EH (cell line): ENCODE results near the gene VSTM2B.
"Not testable (repeated sequence)": the region's sequence is repeated elsewhere in the genome, so short reads cannot be mapped to it uniquely, and the experiment has no call there.

Experiments
- DNase-seq: peaks from one replicate; pipeline ENCODE4 v3.0.0-alpha.2; 2015; ENCODE audit warnings: low read depth

Gene VSTM2B

DNA sequence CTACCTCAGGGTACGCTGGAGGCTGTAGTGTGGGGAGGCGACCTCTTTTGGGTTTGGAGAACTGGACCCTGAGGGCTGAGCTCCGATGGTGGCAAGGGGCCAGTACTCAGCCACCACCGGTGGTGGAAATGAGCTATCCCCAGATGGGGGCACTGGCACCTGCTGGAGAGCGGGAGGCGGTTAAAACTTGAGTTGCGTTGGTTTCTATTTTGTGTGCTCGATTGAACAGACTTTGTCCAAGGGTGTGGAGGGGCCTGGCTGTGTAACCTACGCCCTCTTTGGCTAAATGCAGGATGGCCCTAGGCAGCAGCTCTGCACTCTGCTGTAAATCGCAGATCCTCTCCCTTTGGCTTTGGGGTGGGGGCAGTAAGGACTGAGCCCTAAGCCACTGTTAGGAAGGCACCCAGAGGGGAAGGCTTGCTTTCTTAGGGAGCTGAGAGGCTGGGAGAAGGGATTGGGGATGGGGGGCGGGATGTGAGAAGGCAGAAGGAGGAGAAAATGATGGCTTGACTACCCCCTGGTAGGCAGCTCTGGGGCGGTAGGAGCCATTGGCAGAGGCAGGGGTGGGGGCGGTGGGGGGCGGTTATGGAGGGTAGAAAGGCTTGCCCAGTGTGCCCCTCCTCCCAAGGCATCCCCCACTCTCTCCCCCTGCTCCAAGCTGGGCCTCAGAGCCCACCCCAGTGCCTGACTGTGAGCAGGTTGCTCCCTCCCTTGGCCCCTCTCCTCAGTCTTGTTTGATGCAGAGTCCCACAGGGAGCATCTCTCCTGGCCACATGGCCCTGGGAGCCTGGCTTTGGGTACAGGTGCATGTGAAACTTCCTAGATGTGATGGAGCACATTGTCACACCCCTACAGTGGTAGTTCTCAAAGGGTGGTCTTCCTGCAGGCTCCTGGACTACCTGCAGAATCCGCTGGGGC is 5.0 kb downstream of the VSTM2B start:
- no peak for DNase-seq

DNA sequence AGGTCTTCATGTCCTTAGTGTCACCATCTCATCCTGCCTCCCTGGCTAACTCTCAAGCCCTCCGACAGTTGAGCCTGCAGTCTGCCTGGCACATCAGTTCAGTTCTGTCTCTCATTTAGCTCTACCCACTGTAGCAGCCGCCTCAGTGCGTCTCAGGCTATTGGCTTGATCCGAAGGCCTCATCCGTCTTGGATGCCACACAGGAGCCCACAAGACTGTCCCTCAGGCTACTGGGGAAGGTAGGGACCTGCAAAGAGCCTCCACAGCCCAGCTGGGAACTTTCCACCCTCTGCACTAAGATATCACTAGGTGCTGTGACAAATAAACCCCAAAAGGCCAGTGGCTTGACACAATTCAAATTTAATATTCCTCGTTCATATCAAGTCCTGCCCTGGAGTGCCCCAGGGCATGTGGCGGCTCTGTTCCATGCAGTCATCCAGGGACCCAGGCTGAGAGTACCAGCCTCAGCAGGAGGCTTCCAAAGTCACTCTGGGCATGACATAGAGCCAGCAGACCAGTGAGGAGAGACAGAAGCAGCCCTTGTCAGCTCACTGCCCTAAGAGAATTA is 5.7 kb downstream of the VSTM2B start:
- no peak for DNase-seq

DNA sequence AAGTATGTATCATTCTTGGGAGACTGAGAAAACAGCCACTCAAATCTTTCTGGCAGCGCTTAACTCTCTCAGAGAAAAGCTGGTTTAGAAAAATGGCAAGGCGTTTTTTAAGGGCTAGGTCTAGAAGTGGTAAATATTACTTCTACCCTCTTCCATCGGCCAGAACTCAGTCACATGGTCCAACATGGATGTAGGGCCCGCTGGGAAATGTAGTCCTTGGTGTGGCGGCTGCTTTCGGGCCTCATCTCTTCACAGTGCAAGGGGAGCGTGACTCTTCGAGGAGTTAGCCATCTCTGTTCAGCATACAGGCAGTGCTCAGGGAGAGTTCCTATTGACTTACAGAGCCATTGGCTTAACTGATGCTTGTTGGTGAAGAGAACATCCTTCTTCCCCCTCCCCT is 6.3 kb downstream of the VSTM2B start:
- DNase-seq: no peak

DNA sequence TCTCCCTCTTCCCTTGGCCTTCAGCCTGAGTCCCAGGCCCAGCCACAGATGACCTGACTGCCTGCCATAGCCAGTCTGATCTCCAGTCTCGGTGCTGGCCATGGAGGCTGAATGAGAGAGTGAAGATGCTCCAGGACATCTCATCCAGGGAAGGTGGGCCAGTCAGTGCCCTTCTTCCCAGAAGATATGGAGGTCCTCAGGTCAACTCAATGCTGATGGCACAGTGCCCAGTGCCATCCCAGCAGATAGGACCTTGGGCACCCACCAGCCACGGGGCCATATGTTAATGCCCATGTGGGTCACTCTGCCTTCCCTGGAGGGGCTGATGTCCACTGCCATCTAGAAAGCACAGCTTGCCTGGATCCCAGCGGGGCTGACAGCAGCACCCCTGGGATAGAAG is 7.2 kb downstream of the VSTM2B start:
- DNase-seq: no peak

DNA sequence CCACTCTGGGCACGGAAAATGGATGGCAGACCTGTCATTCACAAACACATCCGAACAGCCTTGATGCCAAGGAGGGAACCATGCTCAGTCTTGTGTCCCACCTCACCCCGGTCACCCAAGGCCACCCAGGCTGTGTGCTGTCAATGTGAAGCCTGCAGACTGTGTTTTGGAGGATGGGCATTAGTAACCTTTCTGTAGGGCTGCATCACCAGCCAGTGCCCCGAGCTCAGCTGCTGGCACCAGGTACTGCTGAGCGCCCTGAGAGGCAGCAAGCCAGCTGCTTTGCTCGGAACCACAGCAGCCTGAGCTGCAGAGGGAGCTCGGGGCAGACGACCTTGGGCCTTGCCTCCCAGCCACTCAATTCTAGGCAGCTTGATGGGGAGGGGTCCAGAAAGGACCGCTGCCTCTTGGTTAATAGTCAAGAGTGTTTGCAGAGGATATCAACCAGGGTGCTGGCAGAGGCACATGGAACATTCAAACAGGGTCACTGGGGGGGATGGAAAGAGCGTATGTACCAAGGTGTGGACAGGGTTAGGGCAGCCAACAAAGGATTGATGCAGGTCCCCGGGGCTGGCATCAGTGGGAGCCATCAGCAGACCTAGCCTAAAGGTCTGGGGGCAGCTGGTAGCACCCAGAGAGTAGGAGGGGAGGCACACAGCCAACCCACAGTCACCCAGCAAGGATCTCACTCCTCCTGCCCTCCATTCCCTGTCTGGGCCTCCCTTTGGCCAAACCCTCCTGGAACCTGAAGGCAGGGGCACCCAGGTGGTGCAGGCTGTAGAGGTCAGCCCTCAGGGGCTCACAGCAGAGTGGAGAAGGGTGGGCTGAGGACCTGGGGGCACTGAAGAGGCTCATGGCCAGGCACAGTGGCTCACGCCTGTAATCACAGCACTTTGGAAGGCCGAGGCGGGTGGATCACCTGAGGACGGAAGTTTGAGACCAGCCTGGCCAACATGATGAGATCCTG is 8.1 kb downstream of the VSTM2B start:
- DNase-seq: no peak

DNA sequence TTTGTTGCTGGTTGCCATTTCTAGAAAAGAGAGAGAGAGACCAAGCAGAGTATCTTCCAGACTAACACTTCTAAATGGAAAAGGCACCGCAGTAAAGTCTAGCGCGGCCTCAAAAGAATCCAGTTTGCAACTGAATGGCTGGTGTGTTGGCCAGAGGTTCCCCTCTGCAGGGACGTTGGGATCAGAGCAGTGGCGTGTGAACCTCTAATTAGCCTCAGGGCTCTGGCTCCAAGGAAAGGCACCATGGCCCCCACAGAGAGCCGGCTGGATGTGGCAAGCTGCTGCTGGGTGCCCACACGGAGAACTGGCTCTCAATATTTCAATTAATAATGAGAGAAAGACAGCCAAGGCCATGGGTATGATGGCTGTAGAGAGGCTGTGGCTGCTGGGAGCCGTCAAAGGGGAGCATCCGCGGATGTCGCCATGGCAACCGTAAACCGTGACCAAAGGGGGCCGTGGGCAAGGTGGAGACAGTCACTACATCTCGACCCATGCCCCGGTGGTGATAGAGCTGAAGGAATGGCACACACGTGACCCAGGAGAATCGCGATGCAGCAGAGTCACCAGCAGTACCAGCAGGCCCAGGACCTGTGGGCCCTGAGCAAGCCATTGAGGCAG is 9.5 kb downstream of the VSTM2B start:
- DNase-seq: no peak

DNA sequence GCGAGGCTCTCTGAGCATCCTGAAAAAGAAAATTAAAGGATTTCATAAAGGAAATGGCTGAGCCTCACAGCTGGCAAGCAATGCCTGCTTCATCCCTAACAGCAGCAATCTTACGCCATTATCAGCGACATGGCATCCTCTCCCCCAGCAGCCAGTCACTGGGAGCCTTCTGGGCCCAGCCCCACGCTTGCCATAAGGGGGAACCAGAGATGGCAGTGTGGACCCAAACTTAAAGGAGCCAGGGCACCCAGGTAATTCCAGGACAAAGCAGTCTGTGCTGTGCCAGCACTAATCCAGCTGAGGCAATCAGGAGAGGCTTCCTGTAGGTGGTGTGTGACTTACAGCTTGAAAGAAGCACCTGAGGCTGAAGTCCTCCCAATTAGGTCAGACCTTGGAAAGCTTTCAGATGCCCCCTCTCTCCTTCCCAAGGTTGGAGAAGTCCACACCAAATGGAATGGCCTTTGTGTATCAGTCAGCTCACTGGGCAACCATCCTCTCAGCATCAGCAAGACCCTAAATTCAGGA is 10.3 kb downstream of the VSTM2B start:
- no peak for DNase-seq

DNA sequence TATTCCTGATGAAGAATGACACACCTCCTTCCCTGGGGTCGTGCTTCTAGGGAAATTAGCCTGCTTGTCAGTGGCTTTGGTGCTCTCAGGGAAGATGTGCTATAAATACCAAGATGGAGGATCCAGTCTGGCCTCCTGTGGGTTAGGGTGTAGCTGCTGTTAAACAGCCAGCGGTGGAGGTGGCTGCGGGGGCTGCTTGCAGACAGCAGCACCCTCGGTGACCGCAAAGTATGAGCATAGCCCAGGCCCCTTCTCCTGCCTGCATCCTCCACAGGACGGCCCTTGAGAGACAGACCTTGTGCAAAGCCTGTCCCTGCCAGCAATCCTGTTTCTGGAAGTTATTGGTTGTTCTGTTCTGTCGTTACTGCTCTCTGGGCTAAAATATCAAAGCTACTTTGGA is 11.4 kb downstream of the VSTM2B start:
- no peak for DNase-seq

DNA sequence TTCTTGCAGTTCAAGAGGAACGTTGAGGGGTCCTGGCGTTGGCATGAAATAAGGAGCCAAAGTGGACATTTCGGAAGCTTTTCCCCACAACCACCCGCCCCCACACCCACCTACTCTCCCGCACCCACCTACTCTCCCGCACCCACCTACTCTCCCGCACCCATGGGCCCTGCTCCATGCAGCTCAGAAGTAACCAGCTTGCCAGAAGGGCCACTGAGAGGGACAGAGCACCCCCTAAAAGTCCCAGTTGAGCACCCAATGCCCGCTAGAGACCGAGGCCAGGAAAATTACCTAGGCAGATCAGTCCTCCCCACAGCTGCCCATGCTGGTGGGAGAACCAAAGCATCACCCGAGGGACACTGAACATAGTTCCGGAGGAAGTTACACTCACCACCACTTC is 11.8 kb downstream of the VSTM2B start:
- no peak for DNase-seq

DNA sequence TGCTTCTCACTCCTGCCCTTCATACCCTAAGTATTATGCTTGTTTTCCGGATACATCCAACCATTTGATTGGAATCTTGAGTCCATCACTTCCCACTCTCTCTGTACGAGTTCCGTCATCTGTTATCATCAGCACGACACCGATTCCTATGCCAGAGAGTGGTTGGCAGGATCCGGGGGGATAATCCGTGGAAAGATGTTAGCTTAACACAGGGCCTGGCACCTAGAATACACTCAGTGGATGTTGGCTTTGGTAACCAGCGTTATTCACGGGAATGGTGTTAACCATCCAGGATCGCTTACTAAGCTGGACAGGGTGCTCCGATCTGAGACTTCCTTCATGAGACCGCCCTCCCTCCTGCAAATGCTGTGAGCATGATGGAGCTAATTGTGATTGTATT is 12.4 kb downstream of the VSTM2B start:
- no peak for DNase-seq

DNA sequence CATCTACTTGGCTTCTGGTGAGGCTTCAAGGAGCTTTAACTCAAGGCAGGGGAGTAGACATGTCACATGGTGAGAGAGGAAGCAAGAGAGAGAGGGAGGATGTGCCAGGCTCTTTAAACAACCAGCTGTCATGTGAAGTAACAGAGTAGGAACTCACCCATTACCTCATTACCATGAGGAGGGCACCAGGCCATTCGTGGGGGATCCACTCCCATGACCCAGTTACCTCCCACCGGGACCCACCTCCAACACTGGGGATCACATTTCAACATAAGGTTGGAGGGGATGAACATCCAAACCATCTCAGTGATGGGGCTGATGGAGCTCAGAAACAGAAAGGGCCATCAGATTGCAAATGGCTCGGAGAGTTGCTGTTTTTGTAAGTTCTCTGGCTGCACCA is 12.9 kb downstream of the VSTM2B start:
- no peak for DNase-seq

DNA sequence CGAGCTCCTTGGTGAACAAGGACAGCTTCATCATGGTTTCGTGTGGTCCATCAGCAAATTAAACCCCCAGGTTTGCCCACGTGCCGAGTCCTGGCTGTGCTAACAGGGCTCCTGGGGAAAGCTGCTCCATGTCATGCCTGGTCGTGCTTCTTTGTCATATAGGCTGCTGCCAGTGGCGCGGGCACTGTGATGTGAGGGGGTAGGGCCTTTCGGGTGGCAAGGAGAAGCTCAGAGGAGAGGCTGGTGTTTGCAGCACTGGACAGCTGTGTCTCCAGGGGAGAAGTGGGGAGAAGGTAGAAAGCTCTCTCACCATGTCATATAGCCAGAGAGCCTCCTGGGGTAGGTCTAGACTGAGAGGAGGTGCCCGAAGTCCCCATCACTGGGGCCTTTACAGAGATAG is 13.3 kb downstream of the VSTM2B start:
- no peak for DNase-seq

DNA sequence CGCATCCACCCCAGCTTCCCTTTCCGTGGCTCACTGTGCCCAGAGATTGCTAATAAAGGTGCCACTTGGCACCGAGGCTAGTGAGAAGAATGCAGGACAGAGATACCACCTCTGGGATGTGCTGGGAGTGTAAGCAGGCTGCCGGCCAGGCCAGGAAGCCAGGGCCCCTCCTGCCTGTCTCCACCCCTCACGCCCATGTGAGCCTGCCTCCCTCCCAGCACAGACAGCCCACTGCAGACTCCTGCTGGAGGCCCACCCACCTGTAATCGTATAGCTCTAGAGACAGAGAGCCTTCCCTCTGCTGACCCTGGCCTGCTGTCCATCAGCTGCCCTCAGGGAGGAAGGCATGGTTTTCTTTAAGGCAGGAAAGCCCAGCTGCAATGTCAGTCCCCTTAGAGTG is 13.9 kb downstream of the VSTM2B start:
- no peak for DNase-seq

DNA sequence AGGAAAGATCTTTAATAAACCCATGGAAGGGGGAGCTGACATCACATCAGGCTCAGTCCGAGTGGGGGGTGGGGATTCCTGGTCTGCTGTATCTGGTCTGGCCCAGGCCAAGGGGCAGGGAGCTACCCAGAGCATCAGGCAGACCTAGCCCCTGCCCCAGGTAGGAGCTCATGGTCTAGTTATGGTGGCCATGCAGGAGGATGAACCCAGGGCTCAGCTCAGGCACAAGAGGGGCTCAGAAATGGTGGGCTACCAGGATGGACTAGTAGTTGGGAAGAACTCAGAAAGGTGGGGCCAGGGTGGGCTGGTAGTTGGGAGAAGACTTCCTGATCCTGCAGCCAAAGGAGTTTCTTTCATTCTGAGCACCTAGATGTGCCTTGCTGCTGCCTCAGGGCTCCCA is 14.3 kb downstream of the VSTM2B start:
- no peak for DNase-seq

DNA sequence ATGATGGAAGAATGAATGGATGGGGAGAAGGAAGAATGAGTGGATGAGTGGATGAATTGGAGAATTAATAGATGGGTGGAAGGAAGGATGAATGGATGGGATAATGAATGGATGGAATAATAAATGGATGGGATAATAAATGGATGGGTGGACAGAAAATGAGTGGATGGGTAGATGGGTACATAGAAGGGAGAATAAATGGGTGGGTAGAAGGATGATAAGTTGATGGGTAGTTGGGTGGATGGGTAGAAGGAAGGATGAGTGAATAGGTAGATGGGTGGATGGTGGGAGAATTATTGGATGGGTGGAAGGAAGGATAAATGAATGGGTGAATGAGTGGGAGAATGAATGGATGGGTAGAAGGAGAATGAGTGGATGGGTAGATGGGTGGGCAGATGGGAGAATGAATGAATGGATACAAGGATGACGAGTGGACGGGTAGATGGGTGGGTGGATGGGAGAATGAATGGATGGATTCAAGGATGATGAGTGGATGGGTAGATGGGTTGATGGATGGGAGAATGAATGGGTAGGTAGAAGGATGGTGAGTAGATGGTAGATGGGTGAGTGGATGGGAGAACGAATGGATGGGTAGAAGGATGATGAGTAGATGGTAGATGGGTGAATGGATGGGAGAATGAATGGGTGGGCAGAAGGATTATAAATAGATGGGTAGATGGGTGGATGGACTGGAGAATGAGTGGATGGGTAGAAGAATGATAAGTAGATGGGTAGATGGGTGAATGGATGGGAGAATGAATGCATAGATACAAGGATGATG is 15.9 kb downstream of the VSTM2B start:
- DNase-seq: no peak

DNA sequence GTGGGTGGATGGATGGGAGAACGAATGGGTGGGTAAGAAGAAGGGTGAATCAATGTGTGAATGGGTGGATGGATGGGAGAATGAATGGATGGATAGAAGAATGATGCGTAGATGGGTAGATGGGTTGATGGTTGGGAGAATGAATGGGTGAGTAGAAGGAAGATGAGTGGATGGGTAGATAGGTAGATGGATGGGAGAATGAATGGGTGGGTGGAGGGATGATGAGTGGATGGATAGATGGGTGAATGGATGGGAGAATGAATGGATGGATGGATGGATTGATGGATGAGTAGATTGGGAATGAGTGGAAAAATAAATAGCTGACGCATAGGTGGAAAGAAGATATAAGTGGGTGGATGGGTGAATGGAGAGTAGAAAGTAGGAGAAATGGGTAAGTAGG is 16.5 kb downstream of the VSTM2B start:
- no peak for DNase-seq

DNA sequence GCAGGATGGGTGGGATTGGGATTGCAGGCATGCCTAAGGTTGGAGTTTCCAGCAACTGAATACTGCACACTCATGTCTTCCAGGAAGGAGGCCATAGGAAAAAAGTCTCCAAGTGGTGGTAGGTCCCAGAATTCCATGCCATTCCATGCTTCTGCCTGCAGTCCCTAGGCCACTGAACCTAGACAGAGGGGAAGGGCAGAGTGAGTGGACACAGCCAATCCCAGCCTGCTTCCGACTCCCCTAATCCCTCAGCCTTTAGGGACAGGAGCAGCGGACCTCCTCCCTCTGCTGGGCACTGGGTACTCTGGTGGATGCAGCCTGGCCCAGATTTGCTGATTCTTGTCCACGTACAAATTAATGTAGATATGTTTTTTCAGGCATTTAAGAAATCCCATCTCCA is 17.0 kb downstream of the VSTM2B start:
- DNase-seq: no peak

DNA sequence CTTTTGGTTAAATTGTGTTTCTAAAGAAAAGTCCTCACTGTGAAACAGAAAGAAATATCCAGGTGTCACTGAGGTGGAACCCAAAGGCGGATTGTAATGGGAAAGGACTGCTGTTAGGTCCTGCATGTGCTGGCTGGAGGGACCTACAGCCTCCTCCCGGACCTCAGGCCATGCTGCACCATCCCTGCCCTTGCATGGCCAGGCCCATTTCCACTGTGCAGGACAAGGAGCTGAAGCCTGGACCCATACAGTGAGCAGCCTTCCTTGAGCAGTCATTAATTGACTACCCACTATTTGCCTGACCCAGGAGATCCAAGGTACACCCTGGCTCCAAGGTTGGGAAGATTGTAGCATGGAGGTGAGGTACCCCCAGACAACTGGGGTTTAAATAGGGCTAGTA is 17.6 kb downstream of the VSTM2B start:
- DNase-seq: no peak

DNA sequence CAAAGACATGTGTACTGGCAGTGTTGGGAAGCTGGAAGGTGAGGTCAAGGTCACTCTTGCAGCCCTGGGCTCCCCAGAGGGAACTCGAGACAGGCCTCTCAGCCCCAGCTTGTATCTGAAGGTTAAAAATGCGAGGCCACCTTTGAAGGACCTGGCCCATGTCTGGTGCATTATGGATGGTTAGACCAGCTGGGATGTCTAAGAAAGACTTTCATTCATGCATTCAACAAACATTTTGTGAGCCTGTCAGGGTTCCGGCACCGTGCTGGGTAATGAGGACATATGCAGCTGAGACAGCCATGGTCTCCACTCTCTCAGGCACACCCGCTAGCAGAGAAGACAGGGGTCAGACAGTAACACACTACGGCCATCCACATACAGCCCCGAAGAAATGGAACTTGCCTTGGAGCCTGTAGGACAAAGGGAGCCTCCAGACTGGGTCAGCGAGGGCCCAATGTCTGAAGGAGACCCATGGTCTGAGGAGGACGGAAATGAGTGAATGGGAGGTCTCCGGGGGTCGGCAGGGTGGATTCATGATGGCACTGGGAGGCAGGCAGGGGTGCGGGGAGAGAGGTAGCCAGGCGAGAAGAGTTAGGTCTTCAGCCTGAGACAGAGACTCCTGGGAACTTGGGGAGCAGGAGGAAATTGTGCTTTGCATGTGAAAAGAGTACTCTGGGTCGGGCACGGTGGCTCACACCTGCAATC is 19.0 kb downstream of the VSTM2B start:
- DNase-seq: no peak

DNA sequence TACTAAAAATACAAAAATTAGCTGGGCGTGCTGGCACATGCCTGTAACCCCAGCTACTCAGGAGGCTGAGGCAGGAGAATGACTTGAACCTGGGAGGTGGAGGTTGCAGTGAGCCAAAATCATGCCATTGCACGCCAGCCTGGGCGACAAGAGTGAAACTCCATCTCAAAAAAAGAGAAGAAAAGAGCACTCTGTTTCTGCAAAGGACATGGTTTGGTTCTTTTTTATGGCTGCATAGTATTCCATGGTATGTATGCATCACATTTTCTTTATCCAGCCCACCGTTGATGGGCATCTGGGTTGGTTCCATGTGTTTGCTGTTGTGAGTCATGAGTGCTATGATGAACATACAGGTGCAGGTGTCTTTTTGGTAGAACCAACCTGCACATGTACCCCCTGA is 19.7 kb downstream of the VSTM2B start:
- not testable (repeated sequence) for DNase-seq
